ENCODE data around the gene STK25.

- no peak for TF ChIP-seq CTCF (conservative IDR thresholded peaks at IDR 0.05; ENCODE audit: low read depth in 2 of 2)
- TF ChIP-seq POLR2AphosphoS5 (IDR thresholded peaks at IDR 0.05; ENCODE audit: low read depth) = no peak
- no peak for TF ChIP-seq ETS1 (IDR thresholded peaks at IDR 0.05)
- TF ChIP-seq EZH2 (IDR thresholded peaks at IDR 0.05; ENCODE audit: low read depth, unreplicated experiment) = no peak
These were observed 32.0 kb upstream of the STK25 start for GRCh38 chr2:241540401-241540770.
